SK-N-SH treated with all-trans-retinoic acid at 6 μM for 48 hours (cell line): ENCODE data around the gene SLC26A1.

Experiments used
- ATAC-seq: fragments of 200-7000 bp; cut with Tn5 transposase; 3 replicates; pipeline ENCODE4 v1.9.1; 2020; ENCODE audit warnings: mild to moderate bottlenecking, moderate library complexity
- ARNTL ChIP-seq: fragments of 450-650 bp; formaldehyde crosslinking; IDR thresholded peaks from 2 replicates; pipeline ENCODE4 v1.5.0; 2020; ENCODE audit warnings: low read depth, mild to moderate bottlenecking, moderate library complexity, borderline replicate concordance
- CREB5 ChIP-seq: fragments of 250-450 bp; sonication (Bioruptor Pico); IDR thresholded peaks from 2 replicates; pipeline ENCODE4 v1.5.1; 2020; ENCODE audit warnings: low read depth, mild to moderate bottlenecking, moderate library complexity
- CSDC2 ChIP-seq: fragments of 250-450 bp; sonication (Bioruptor Pico); IDR thresholded peaks from 2 replicates; pipeline ENCODE4 v1.5.0; 2020; ENCODE audit warnings: mild to moderate bottlenecking, moderate library complexity
- CSRNP3 ChIP-seq: fragments of 250-450 bp; sonication (Bioruptor Pico); IDR thresholded peaks from 2 replicates; pipeline ENCODE4 v1.5.1; 2021; ENCODE audit warnings: mild to moderate bottlenecking, moderate library complexity
- ESRRG ChIP-seq: fragments of 250-450 bp; sonication (Bioruptor Pico); IDR thresholded peaks from 2 replicates; pipeline ENCODE4 v1.6.1; 2021; ENCODE audit warnings: mild to moderate bottlenecking
- ISL1 ChIP-seq: fragments of 250-450 bp; sonication (Bioruptor Pico); IDR thresholded peaks from 2 replicates; pipeline ENCODE4 v2.1.2; 2022; ENCODE audit warnings: mild to moderate bottlenecking, moderate library complexity
- OSR1 ChIP-seq: fragments of 250-450 bp; sonication (Bioruptor Pico); IDR thresholded peaks from 2 replicates; pipeline ENCODE4 v1.8.0; 2022; ENCODE audit warnings: moderate library complexity, mild to moderate bottlenecking, inconsistent platforms
- PATZ1 ChIP-seq: fragments of 250-450 bp; sonication (Bioruptor Pico); IDR thresholded peaks from 2 replicates; pipeline ENCODE4 v1.8.0; 2020; ENCODE audit warnings: mild to moderate bottlenecking, moderate library complexity, borderline replicate concordance
- PPARA ChIP-seq: fragments of 250-450 bp; sonication (Bioruptor Pico); IDR thresholded peaks from 2 replicates; pipeline ENCODE4 v1.5.0; 2020; ENCODE audit warnings: mild to moderate bottlenecking, borderline replicate concordance
- RARB ChIP-seq: fragments of 250-450 bp; sonication (Bioruptor Pico); IDR thresholded peaks from 2 replicates; pipeline ENCODE4 v1.8.0; 2021; ENCODE audit warnings: mild to moderate bottlenecking, moderate library complexity
- SNAI2 ChIP-seq: fragments of 250-450 bp; sonication (Bioruptor Pico); IDR thresholded peaks from 2 replicates; pipeline ENCODE4 v1.5.0; 2020; ENCODE audit warnings: mild to moderate bottlenecking, moderate library complexity
- TOX ChIP-seq: fragments of 250-450 bp; sonication (Bioruptor Pico); IDR thresholded peaks from 2 replicates; pipeline ENCODE4 v1.8.0; 2021; ENCODE audit warnings: mild to moderate bottlenecking, moderate library complexity, borderline replicate concordance
- TSHZ2 ChIP-seq: fragments of 250-450 bp; sonication (Bioruptor Pico); IDR thresholded peaks from 2 replicates; pipeline ENCODE4 v1.5.0; 2020; ENCODE audit warnings: mild to moderate bottlenecking, moderate library complexity
- ZC3H10 ChIP-seq: fragments of 250-450 bp; sonication (Bioruptor Pico); IDR thresholded peaks from 2 replicates; pipeline ENCODE4 v1.5.1; 2021; ENCODE audit warnings: mild to moderate bottlenecking, moderate library complexity
- ZFP3 ChIP-seq: fragments of 250-450 bp; sonication (Bioruptor Pico); IDR thresholded peaks from 2 replicates; pipeline ENCODE4 v1.5.0; 2020; ENCODE audit warnings: mild to moderate bottlenecking, moderate library complexity
- ZFP30 ChIP-seq: fragments of 450-650 bp; formaldehyde crosslinking; IDR thresholded peaks from 2 replicates; pipeline ENCODE4 v1.5.0; 2022; ENCODE audit warnings: mild to moderate bottlenecking, moderate library complexity
- ZNF565 ChIP-seq: fragments of 450-650 bp; formaldehyde crosslinking; conservative IDR thresholded peaks from 2 replicates; pipeline ENCODE4 v1.5.0; 2020; ENCODE audit warnings: low read depth, mild to moderate bottlenecking, moderate library complexity
- ZNF70 ChIP-seq: fragments of 450-650 bp; formaldehyde crosslinking; IDR thresholded peaks from 2 replicates; pipeline ENCODE4 v1.5.0; 2020; ENCODE audit warnings: mild to moderate bottlenecking, moderate library complexity

SLC26A1 gene

GRCh38 chr4:947491-947971, 45.7 kb downstream of the SLC26A1 start:
- no peak for TF ChIP-seq ARNTL (CRISPR knock-in tag)
- TF ChIP-seq TSHZ2, result no peak
- no peak for TF ChIP-seq PATZ1 (CRISPR knock-in tag)
- no peak for TF ChIP-seq CREB5 (CRISPR knock-in tag)
- no peak for TF ChIP-seq CSRNP3 (CRISPR knock-in tag)
- TF ChIP-seq OSR1 (CRISPR knock-in tag), result no peak
- no peak for TF ChIP-seq ZC3H10 (CRISPR knock-in tag)
- no peak for TF ChIP-seq CSDC2 (CRISPR knock-in tag)
- no peak for TF ChIP-seq ZFP30 (CRISPR knock-in tag)
- TF ChIP-seq ISL1 (CRISPR knock-in tag), result no peak
- TF ChIP-seq, all 23 proteins: peak for 0
- no peak for ATAC-seq

- TF ChIP-seq ZNF565 (CRISPR knock-in tag) (no peak), ZFP3 (CRISPR knock-in tag) (no peak), CSDC2 (CRISPR knock-in tag) (no peak), OSR1 (CRISPR knock-in tag) (no peak), ESRRG (CRISPR knock-in tag) (no peak), ZC3H10 (CRISPR knock-in tag) (no peak), SNAI2 (CRISPR knock-in tag) (no peak)
- TF ChIP-seq, all 23 proteins: peak for 0
- no peak for ATAC-seq
Observed at GRCh38 chr4:946517-947471, 46.4 kb downstream of the SLC26A1 start.

GRCh38 chr4:946103-946450, 47.1 kb downstream of the SLC26A1 start:
- no peak for ATAC-seq
- TF ChIP-seq ZNF70 (no peak), RARB (CRISPR knock-in tag) (no peak), ESRRG (CRISPR knock-in tag) (no peak), CSDC2 (CRISPR knock-in tag) (no peak), TSHZ2 (no peak), OSR1 (CRISPR knock-in tag) (no peak), TOX (CRISPR knock-in tag) (no peak), CSRNP3 (CRISPR knock-in tag) (no peak), PPARA (no peak), CREB5 (CRISPR knock-in tag) (no peak)
